K562 (cell line): ENCODE measurements around the gene KMT5C. TPM values are rescaled to one million over a fixed set of nuclear protein-coding genes. Genes with fewer than 3 reads are reported as not detected.

Experiments used
- ARID1B ChIP-seq: fragments of 450-650 bp; IDR thresholded peaks from 2 replicates; pipeline ENCODE4 v1.6.1; 2016; ENCODE audit warnings: antibody characterized with exemption, mild to moderate bottlenecking, inconsistent platforms
- BACH1 ChIP-seq: fragments of 200-800 bp; sonication (Bioruptor generic); IDR thresholded peaks from 2 replicates; pipeline ENCODE4 v1.6.1; 2016; ENCODE audit warnings: missing genetic modification characterization, missing compliant biosample characterization
- CBX8 ChIP-seq: fragments of 200-600 bp; sonication (generic); IDR thresholded peaks from 2 replicates; pipeline ENCODE4 v1.6.1; 2012; ENCODE audit warnings: borderline replicate concordance, mixed run types, low read depth, mild to moderate bottlenecking, moderate library complexity, mixed read lengths, low read length, control low read depth, inconsistent platforms; ENCODE audit not compliant: poor library complexity, severe bottlenecking; ENCODE audit errors: extremely low read depth
- CHD2 ChIP-seq: IDR thresholded peaks from 2 replicates; pipeline ENCODE4 v1.6.1; 2011; ENCODE audit warnings: low read depth, low read length
- CTBP1 ChIP-seq: fragments of 450-650 bp; IDR thresholded peaks from 2 replicates; pipeline ENCODE4 v1.6.1; 2016; ENCODE audit warnings: borderline replicate concordance
- ETS2 ChIP-seq: IDR thresholded peaks from 2 replicates; pipeline ENCODE4 v1.6.1; 2016; ENCODE audit warnings: borderline replicate concordance, missing genetic modification characterization, mild to moderate bottlenecking, moderate library complexity, missing compliant biosample characterization; ENCODE audit not compliant: poor library complexity, severe bottlenecking
- ILF3 ChIP-seq: fragments of 450-650 bp; IDR thresholded peaks from 2 replicates; pipeline ENCODE4 v1.6.1; 2018; ENCODE audit warnings: antibody characterized with exemption, mild to moderate bottlenecking, moderate library complexity, borderline replicate concordance
- POLR2AphosphoS2 ChIP-seq: IDR thresholded peaks from 2 replicates; pipeline ENCODE4 v1.6.1; 2012; ENCODE audit warnings: low read length, improper control_type of control experiment
- SMAD3 ChIP-seq: fragments of 450-650 bp; formaldehyde crosslinking; conservative IDR thresholded peaks from 2 replicates; pipeline ENCODE4 v1.4.0; 2020; ENCODE audit warnings: mild to moderate bottlenecking
- SUPT5H ChIP-seq: fragments of 450-650 bp; IDR thresholded peaks from 2 replicates; pipeline ENCODE4 v1.6.1; 2016
- TAF7 ChIP-seq: fragments of 450-650 bp; IDR thresholded peaks from 2 replicates; pipeline ENCODE4 v1.6.1; 2016; ENCODE audit warnings: missing genetic modification characterization, missing compliant biosample characterization
- ZBTB17 ChIP-seq: fragments of 450-650 bp; formaldehyde crosslinking; IDR thresholded peaks from 2 replicates; pipeline ENCODE4 v1.4.0; 2020; ENCODE audit warnings: mild to moderate bottlenecking
- ZNF217 ChIP-seq: sonication (generic); formaldehyde crosslinking; IDR thresholded peaks from 2 replicates; pipeline ENCODE4 v1.8.0; 2022; ENCODE audit warnings: mild to moderate bottlenecking, missing genetic modification reagents
- ZNF347 ChIP-seq: fragments of 450-650 bp; formaldehyde crosslinking; IDR thresholded peaks from 2 replicates; pipeline ENCODE4 v1.4.0; 2020; ENCODE audit warnings: low read depth, mild to moderate bottlenecking, moderate library complexity
- polyA plus RNA-seq, 8 experiments: library from polyadenylated mRNA; depleted of rRNA in 4 of 8; stranded (reverse) in 5 of 8; unstranded in 3 of 8; fragments of >200 nt; fragmentation: Nextera tagmentation in 2 of 8; fragmentation: Illumina TruSeq in 1 of 8; extraction: Ambion mirVana in 2 of 8; extraction: Trizol in 1 of 8; gene quantifications; 2 replicates each; pipeline versions ENCODE4 v1.2.1 to v1.2.3, GENCODE V29; 2011 to 2014; ENCODE audit warnings: inconsistent platforms in 1 of 8, missing spikeins in 1 of 8
- total RNA-seq, 7 experiments: library from RNA; depleted of rRNA in 6 of 7; stranded (reverse); fragments of >200 nt in 6 of 7; fragmentation: Illumina TruSeq in 2 of 7; extraction: Trizol in 2 of 7; gene quantifications; 2 replicates each; pipeline versions ENCODE4 v1.2.1 to v1.2.3, GENCODE V29; 2011 to 2021; ENCODE audit warnings: low replicate concordance in 1 of 7
- TF ChIP-seq, protein P1 (sequence below): fragments of 450-650 bp; IDR thresholded peaks from 2 replicates; pipeline ENCODE4 v1.6.1; 2016; ENCODE audit warnings: low read depth
- TF ChIP-seq, protein P2 (sequence below): fragments of 250-450 bp; sonication (Bioruptor Pico); IDR thresholded peaks from 2 replicates; pipeline ENCODE4 v1.9.0; 2021; ENCODE audit warnings: mild to moderate bottlenecking, inconsistent platforms
- TF ChIP-seq, protein P3 (sequence below): IDR thresholded peaks from 2 replicates; pipeline ENCODE4 v1.6.1; 2016; ENCODE audit warnings: missing genetic modification characterization, missing compliant biosample characterization

KMT5C gene
- total and polyA plus RNA-seq, 9 of the 15 experiments (the other 6 are each of a cell fraction or from before 2014, with no cell fraction given), result 0.15 to 53.5 (median 16.6) TPM

DNA sequence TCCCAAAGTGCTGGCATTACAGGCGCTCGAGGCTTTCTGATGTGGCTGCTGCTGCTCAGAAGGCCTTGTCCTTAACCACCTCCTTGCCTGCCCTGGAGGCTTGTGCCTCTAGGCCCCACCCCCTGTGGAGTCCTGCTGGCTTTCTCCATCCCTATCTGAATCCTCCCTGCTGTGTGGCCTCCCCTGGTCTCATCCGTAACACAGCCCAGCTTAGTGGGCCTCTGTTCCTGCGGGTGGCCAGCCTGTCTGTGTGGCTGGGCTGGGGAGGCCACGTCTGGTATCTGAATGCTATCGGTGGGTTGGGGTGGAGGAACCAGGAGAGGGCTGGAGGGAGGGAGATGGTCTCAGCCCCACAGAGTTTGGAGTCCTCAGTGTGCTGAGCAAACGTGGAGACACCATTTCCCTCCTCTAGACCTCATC, 50.8 kb downstream of the KMT5C start (continued):
- no peak for TF ChIP-seq ZNF217 (CRISPR knock-in tag)
- TF ChIP-seq, protein P1, sequence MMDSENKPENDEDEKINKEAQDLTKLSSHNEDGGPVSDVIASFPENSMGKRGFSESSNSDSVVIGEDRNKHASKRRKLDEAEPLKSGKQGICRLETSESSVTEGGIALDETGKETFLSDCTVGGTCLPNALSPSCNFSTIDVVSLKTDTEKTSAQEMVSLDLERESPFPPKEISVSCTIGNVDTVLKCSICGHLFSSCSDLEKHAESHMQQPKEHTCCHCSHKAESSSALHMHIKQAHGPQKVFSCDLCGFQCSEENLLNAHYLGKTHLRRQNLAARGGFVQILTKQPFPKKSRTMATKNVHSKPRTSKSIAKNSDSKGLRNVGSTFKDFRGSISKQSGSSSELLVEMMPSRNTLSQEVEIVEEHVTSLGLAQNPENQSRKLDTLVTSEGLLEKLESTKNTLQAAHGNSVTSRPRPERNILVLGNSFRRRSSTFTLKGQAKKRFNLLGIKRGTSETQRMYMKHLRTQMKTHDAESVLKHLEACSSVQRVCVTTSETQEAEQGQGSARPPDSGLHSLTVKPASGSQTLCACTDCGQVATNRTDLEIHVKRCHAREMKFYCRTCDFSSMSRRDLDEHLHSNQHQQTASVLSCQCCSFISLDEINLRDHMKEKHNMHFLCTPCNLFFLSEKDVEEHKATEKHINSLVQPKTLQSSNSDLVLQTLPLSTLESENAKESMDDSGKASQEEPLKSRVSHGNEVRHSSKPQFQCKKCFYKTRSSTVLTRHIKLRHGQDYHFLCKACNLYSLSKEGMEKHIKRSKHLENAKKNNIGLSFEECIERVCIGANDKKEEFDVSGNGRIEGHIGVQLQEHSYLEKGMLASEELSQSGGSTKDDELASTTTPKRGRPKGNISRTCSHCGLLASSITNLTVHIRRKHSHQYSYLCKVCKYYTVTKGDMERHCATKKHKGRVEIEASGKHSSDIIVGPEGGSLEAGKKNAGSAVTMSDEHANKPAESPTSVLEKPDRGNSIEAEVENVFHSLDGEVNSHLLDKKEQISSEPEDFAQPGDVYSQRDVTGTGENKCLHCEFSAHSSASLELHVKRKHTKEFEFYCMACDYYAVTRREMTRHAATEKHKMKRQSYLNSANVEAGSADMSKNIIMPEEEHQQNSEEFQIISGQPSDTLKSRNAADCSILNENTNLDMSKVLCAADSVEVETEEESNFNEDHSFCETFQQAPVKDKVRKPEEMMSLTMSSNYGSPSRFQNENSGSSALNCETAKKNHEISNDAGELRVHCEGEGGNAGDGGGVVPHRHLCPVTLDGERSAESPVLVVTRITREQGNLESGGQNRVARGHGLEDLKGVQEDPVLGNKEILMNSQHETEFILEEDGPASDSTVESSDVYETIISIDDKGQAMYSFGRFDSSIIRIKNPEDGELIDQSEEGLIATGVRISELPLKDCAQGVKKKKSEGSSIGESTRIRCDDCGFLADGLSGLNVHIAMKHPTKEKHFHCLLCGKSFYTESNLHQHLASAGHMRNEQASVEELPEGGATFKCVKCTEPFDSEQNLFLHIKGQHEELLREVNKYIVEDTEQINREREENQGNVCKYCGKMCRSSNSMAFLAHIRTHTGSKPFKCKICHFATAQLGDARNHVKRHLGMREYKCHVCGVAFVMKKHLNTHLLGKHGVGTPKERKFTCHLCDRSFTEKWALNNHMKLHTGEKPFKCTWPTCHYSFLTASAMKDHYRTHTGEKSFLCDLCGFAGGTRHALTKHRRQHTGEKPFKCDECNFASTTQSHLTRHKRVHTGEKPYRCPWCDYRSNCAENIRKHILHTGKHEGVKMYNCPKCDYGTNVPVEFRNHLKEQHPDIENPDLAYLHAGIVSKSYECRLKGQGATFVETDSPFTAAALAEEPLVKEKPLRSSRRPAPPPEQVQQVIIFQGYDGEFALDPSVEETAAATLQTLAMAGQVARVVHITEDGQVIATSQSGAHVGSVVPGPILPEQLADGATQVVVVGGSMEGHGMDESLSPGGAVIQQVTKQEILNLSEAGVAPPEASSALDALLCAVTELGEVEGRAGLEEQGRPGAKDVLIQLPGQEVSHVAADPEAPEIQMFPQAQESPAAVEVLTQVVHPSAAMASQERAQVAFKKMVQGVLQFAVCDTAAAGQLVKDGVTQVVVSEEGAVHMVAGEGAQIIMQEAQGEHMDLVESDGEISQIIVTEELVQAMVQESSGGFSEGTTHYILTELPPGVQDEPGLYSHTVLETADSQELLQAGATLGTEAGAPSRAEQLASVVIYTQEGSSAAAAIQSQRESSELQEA, result no peak
- TF ChIP-seq ZNF347 (CRISPR knock-in tag), result no peak
- TF ChIP-seq ETS2 (tag), result no peak
- no peak for TF ChIP-seq BACH1 (tag)
- TF ChIP-seq CHD2, result peak; percentile 21; the same call in 1 of the 2 replicates
- TF ChIP-seq SMAD3, result no peak
- TF ChIP-seq, protein P2, sequence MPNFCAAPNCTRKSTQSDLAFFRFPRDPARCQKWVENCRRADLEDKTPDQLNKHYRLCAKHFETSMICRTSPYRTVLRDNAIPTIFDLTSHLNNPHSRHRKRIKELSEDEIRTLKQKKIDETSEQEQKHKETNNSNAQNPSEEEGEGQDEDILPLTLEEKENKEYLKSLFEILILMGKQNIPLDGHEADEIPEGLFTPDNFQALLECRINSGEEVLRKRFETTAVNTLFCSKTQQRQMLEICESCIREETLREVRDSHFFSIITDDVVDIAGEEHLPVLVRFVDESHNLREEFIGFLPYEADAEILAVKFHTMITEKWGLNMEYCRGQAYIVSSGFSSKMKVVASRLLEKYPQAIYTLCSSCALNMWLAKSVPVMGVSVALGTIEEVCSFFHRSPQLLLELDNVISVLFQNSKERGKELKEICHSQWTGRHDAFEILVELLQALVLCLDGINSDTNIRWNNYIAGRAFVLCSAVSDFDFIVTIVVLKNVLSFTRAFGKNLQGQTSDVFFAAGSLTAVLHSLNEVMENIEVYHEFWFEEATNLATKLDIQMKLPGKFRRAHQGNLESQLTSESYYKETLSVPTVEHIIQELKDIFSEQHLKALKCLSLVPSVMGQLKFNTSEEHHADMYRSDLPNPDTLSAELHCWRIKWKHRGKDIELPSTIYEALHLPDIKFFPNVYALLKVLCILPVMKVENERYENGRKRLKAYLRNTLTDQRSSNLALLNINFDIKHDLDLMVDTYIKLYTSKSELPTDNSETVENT, result no peak
- no peak for TF ChIP-seq CBX8
- no peak for TF ChIP-seq ARID1B
- 0 out of 2 replicates have a peak, but pooled peaks have one; percentile 19 for TF ChIP-seq CTBP1
- peak; percentile 46; the same call in 1 of the 2 replicates for TF ChIP-seq SUPT5H
- TF ChIP-seq TAF7 (tag), result no peak
- TF ChIP-seq ILF3, result no peak
- TF ChIP-seq, protein P3, sequence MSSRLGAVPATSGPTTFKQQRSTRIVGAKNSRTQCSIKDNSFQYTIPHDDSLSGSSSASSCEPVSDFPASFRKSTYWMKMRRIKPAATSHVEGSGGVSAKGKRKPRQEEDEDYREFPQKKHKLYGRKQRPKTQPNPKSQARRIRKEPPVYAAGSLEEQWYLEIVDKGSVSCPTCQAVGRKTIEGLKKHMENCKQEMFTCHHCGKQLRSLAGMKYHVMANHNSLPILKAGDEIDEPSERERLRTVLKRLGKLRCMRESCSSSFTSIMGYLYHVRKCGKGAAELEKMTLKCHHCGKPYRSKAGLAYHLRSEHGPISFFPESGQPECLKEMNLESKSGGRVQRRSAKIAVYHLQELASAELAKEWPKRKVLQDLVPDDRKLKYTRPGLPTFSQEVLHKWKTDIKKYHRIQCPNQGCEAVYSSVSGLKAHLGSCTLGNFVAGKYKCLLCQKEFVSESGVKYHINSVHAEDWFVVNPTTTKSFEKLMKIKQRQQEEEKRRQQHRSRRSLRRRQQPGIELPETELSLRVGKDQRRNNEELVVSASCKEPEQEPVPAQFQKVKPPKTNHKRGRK (tag), result no peak
- no peak for TF ChIP-seq ZBTB17 (CRISPR knock-in tag)
- 0 out of 2 replicates have a peak, but pooled peaks have one; percentile 64 for TF ChIP-seq POLR2AphosphoS2
